HepG2 (cell line): ENCODE measurements around the gene HERC5. TPM values are rescaled to one million over a fixed set of nuclear protein-coding genes. Genes with fewer than 3 reads are reported as not detected.

Source experiments
- ARID5B ChIP-seq: IDR thresholded peaks from 2 replicates; pipeline ENCODE4 v1.4.0; 2020; ENCODE audit warnings: mild to moderate bottlenecking, missing genetic modification reagents
- CTCF ChIP-seq: sonication (generic); formaldehyde crosslinking; IDR thresholded peaks from 2 replicates; pipeline ENCODE4 v1.5.0; 2020; ENCODE audit warnings: mild to moderate bottlenecking, missing genetic modification reagents, moderate library complexity
- FOSL2 ChIP-seq: sonication (generic); formaldehyde crosslinking; IDR thresholded peaks from 2 replicates; pipeline ENCODE4 v1.4.0; 2020; ENCODE audit warnings: missing genetic modification reagents
- GATAD2A ChIP-seq: IDR thresholded peaks from 2 replicates; pipeline ENCODE4 v1.6.1; 2016
- HOMEZ ChIP-seq: IDR thresholded peaks from 2 replicates; pipeline ENCODE4 v1.6.1; 2016; ENCODE audit warnings: low read depth
- RFXAP ChIP-seq: sonication (generic); formaldehyde crosslinking; IDR thresholded peaks from 2 replicates; pipeline ENCODE4 v1.4.0; 2020; ENCODE audit warnings: missing genetic modification reagents, borderline replicate concordance
- TBX2 ChIP-seq: sonication (generic); formaldehyde crosslinking; IDR thresholded peaks from 2 replicates; pipeline ENCODE4 v1.5.0; 2020; ENCODE audit warnings: missing genetic modification reagents, mild to moderate bottlenecking, borderline replicate concordance
- TEAD3 ChIP-seq: optimal IDR thresholded peaks from 2 replicates; pipeline ENCODE3; 2016; ENCODE audit warnings: borderline replicate concordance
- UBTF ChIP-seq: sonication (generic); formaldehyde crosslinking; IDR thresholded peaks from 2 replicates; pipeline ENCODE4 v1.4.0; 2020; ENCODE audit warnings: mild to moderate bottlenecking, missing genetic modification reagents
- ZFY ChIP-seq: sonication (generic); formaldehyde crosslinking; IDR thresholded peaks from 2 replicates; pipeline ENCODE4 v1.4.0; 2020; ENCODE audit warnings: missing genetic modification reagents
- ZMYM4 ChIP-seq: sonication (generic); formaldehyde crosslinking; IDR thresholded peaks from 2 replicates; pipeline ENCODE4 v1.8.1; 2023; ENCODE audit warnings: mild to moderate bottlenecking, missing genetic modification reagents
- ZNF687 ChIP-seq: sonication (generic); formaldehyde crosslinking; IDR thresholded peaks from 2 replicates; pipeline ENCODE4 v1.5.1; 2020; ENCODE audit warnings: mild to moderate bottlenecking, missing genetic modification reagents, moderate library complexity
- polyA plus RNA-seq, 8 experiments: library from polyadenylated mRNA; depleted of rRNA in 3 of 8; stranded (reverse) in 7 of 8; unstranded in 1 of 8; fragments of >200 nt; fragmentation: Illumina TruSeq in 4 of 8; extraction: Trizol in 4 of 8; gene quantifications; 2 replicates each; pipeline versions ENCODE4 v1.2.1 to v1.2.3, GENCODE V29; 2011 to 2016; ENCODE audit warnings: low read depth in 4 of 8, missing spikeins in 1 of 8, mixed read lengths in 1 of 8; ENCODE audit not compliant: insufficient read depth in 1 of 8
- total RNA-seq, 5 experiments: library from RNA; depleted of rRNA; stranded (reverse); fragments of >200 nt; fragmentation: Illumina TruSeq; extraction: Trizol; gene quantifications; 2 replicates each; pipeline ENCODE4 v1.2.3, GENCODE V29; 2016; ENCODE audit warnings: low read depth in 1 of 5

The HERC5 gene
- total and polyA plus RNA-seq, 2 of the 13 experiments (the other 11 are each of a cell fraction or from before 2014, with no cell fraction given) = 0.13 to 0.33 TPM

- TF ChIP-seq ZNF687 (CRISPR knock-in tag) = peak; percentile 28; the same call in 1 of the 2 replicates
- TF ChIP-seq ZMYM4 (CRISPR knock-in tag) = peak; percentile 78
- TF ChIP-seq GATAD2A (CRISPR knock-in tag) = 0 out of 2 replicates have a peak, but pooled peaks have one; percentile 51
- 0 out of 2 replicates have a peak, but pooled peaks have one; percentile 23 for TF ChIP-seq UBTF
- TF ChIP-seq FOSL2 (CRISPR knock-in tag) = peak; percentile 22; the same call in 1 of the 2 replicates
- peak; percentile 41; the same call in 1 of the 2 replicates for TF ChIP-seq ARID5B (CRISPR knock-in tag)
- peak; percentile 33; the same call in 1 of the 2 replicates for TF ChIP-seq HOMEZ (CRISPR knock-in tag)
- peak; percentile 56 for TF ChIP-seq TEAD3 (CRISPR knock-in tag)
- TF ChIP-seq CTCF (CRISPR knock-in tag) = peak; percentile 89
- TF ChIP-seq TBX2 (CRISPR knock-in tag) = peak; percentile 36; the same call in 1 of the 2 replicates
- peak; percentile 25; the same call in 1 of the 2 replicates for TF ChIP-seq ZFY (CRISPR knock-in tag)
- TF ChIP-seq RFXAP (CRISPR knock-in tag) = 0 out of 2 replicates have a peak, but pooled peaks have one; percentile 37
Observed at GRCh38 chr4:88539322-88540068, 82.6 kb downstream of the HERC5 start (continued).
